Neutrophil (primary cell): ENCODE results near the gene NOVA2.

Experiments used
- H3K27ac ChIP-seq: fragments of 200-600 bp; sonication (generic); 2 replicates; pipeline ENCODE4 v1.5.1; 2016; ENCODE audit warnings: mild to moderate bottlenecking, moderate library complexity
- H3K27me3 ChIP-seq: fragments of 200-600 bp; sonication (generic); 2 replicates; pipeline ENCODE4 v1.6.0; 2016; ENCODE audit warnings: mild to moderate bottlenecking
- H3K36me3 ChIP-seq: fragments of 200-600 bp; sonication (generic); 2 replicates; pipeline ENCODE4 v1.5.1; 2017
- H3K4me1 ChIP-seq, 2 experiments: fragments of 200-600 bp in 1 of 2; sonication (generic) in 1 of 2; 1 replicate in 1 of 2; 2 replicates in 1 of 2; pipeline versions ENCODE4 v1.5.1 to v1.6.1; 2013 to 2016; ENCODE audit warnings: low read depth in 1 of 2, low read length in 1 of 2, mild to moderate bottlenecking in 1 of 2, moderate library complexity in 1 of 2; ENCODE audit not compliant: control insufficient read depth in 1 of 2, insufficient read depth in 1 of 2
- H3K4me3 ChIP-seq, 2 experiments: fragments of 200-600 bp in 1 of 2; sonication (generic) in 1 of 2; 1 replicate in 1 of 2; 2 replicates in 1 of 2; pipeline ENCODE4 v1.5.1; 2013 to 2016; ENCODE audit warnings: low read depth in 1 of 2, low read length in 1 of 2, mild to moderate bottlenecking in 1 of 2, moderate library complexity in 1 of 2
- H3K9me3 ChIP-seq: fragments of 200-600 bp; sonication (generic); 2 replicates; pipeline ENCODE4 v1.5.1; 2016
- CTCF ChIP-seq: fragments of 200-600 bp; sonication (generic); IDR thresholded peaks from 2 replicates; pipeline ENCODE4 v1.5.1; 2016; ENCODE audit warnings: antibody characterized with exemption

Gene NOVA2

GRCh38 chr19:45958769-45959516 lies 14.7 kb downstream of the NOVA2 start:
- no peak overlapping the region for H3K27ac ChIP-seq

GRCh38 chr19:45958320-45958719 lies 15.3 kb downstream of the NOVA2 start:
- H3K4me3 ChIP-seq: no peak overlapping the region
- TF ChIP-seq CTCF: no peak
- peaks cover 76% of the 10 kb centered on the region for H3K27me3 ChIP-seq
- H3K36me3 ChIP-seq: no peaks in the 10 kb centered on the region
- no peak overlapping the region for H3K27ac ChIP-seq
- H3K9me3 ChIP-seq: no peaks in the 10 kb centered on the region
- H3K4me1 ChIP-seq: peaks cover 0 to under 1% of the 10 kb centered on the region in 2 experiments

More at GRCh38 chr19:45958769-45959516, 14.7 kb downstream of the NOVA2 start:
- no peaks in the 10 kb centered on the region for H3K4me1 ChIP-seq
- H3K9me3 ChIP-seq: no peaks in the 10 kb centered on the region
- H3K4me3 ChIP-seq: no peak overlapping the region
- TF ChIP-seq CTCF: no peak
- H3K27me3 ChIP-seq: peaks cover 71% of the 10 kb centered on the region
- H3K36me3 ChIP-seq: no peaks in the 10 kb centered on the region

GRCh38 chr19:45955905-45956608 lies 17.6 kb downstream of the NOVA2 start:
- Histone ChIP-seq H3K27me3 (peaks cover 79% of the 10 kb centered on the region), H3K9me3 (no peaks in the 10 kb centered on the region), H3K36me3 (no peaks in the 10 kb centered on the region), H3K4me1 (peaks cover 5 to 6% of the 10 kb centered on the region in 2 experiments), H3K27ac (no peak overlapping the region), H3K4me3 (no peak overlapping the region)
- TF ChIP-seq CTCF: no peak

GRCh38 chr19:45954156-45954555 lies 19.5 kb downstream of the NOVA2 start:
- Histone ChIP-seq H3K36me3 (no peaks in the 10 kb centered on the region), H3K27me3 (peaks cover 60% of the 10 kb centered on the region), H3K4me3 (no peak overlapping the region), H3K4me1 (peaks cover 5 to 6% of the 10 kb centered on the region in 2 experiments), H3K9me3 (no peaks in the 10 kb centered on the region), H3K27ac (no peak overlapping the region)
- no peak for TF ChIP-seq CTCF

GRCh38 chr19:45953676-45954075 lies 20.0 kb downstream of the NOVA2 start:
- no peak overlapping the region for H3K4me3 ChIP-seq
- peaks cover 55% of the 10 kb centered on the region for H3K27me3 ChIP-seq
- H3K4me1 ChIP-seq: peaks cover 5 to 6% of the 10 kb centered on the region in 2 experiments
- TF ChIP-seq CTCF: no peak
- no peaks in the 10 kb centered on the region for H3K36me3 ChIP-seq
- H3K27ac ChIP-seq: no peak overlapping the region
- H3K9me3 ChIP-seq: no peaks in the 10 kb centered on the region
